ENCODE data around the gene MPRIP.
A peak's percentile ranks its signal among the peaks of the same experiment; 100 is the strongest.

MPRIP gene

DNA sequence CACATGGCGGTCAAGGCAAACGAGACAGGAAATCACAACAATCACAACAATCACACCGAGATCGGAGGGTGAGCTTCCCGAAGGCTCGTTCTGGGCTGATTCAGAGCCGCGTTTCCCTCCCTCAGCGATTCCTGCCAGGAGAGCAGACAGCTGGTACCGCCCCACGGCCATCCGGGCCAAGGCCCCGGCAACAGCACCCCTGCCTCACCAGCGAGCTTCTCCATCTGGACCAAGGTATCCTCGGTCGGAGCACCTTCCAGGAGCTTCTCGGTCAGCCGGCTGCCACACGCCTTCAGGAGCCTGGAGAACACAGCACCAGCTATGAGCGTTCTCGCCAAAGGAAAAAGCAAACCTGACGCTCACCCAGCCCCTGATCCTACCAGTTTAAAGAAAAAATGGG is 179.1 kb downstream of the MPRIP start:
- no peak for DNase-seq

DNA sequence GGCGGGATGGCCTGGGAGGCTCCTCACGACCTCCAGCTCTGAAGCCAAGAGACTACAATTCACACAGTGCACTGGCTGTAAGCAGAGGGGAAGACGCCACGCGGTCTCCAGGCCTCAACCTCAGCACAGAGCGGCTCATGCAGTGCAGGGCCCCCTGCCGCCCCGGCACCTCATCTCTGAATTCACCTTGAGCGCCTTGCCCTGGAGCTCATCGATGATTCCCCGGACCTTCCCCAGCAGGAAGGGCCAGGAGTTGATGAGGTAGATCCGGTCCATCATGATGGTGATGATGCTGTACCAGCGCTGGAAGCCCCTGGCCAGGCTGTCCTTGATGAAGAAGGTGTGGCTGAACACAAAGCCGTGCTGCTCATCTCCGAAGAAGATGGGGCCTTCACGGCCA is 181.5 kb downstream of the MPRIP start:
- no peak for DNase-seq

DNA sequence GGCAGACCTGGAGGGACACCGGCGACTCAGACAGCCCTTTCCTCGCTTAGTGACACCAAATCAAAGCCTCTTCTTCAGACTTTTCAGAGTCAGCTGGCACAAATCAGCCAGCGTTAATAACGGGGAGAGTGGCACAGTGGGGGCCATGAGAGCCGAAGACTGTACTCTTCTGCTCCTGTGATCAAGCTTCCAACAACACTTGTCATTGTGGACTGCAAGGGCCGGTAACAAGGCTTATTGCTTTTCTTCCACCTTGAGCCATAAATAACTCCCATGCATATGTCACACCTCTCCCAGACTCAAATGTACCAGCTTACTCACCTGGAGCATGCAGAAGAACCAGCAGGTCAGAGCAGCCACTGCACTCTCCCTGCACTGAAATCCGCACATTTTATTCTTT is 181.9 kb downstream of the MPRIP start:
- no peak for DNase-seq

DNA sequence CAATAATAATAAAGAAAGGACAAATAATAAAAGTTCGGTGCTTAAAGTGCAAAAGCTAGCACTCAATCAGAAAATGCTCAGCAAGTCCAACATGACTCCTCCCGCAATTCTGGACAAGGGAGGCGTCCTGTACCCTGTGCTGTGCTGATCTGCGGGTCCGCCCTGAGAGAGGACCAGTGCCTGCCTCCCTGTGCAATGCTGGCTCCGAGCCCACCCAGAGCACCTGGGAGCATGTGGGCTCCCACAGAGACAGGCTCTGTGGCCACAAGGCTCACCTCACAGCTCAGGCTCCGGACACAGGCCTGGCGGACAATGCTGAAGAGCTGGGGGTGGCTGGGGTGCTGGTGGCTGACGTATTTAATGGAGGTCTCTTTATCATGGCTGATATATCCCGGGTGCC is 183.6 kb downstream of the MPRIP start:
- no peak for DNase-seq

DNA sequence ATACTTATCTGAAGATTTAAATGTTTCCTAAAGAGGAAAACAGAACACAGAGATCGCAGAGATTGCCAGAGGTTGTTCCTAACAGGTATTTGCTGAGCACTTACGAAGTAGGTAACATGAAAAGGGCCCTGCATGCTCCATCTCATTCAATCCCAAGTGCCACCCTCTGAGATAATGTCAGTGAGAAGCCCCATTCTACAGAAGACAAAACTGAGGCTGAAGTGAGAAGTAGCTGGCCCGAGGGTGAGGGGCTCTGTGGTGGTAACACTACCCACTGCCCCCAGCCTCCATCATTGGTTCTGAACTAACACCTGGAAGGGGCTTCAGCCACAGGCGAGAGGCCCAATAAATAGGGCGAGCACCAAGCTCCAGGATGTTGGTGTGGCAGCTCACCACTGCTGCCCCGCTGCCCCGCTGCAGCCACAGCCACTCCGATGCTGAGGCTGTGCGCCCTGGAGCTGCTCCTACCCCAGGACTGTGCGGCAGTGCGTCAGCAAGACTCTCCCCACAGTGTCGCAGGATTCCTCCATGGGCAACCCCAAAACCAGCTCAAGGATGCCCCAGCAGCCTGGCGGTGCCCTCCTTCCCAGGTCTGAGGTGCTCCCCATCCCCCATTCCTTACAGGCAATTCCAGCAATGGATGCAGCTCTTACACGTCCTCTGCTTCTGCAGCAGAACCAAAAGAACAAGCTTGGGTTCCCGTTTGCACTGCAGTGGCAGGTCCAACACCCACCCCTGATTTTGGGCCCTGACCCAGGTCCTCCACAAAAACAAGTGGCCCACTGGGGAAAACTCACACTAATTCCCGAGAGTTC is 184.4 kb downstream of the MPRIP start:
- no peak for DNase-seq

DNA sequence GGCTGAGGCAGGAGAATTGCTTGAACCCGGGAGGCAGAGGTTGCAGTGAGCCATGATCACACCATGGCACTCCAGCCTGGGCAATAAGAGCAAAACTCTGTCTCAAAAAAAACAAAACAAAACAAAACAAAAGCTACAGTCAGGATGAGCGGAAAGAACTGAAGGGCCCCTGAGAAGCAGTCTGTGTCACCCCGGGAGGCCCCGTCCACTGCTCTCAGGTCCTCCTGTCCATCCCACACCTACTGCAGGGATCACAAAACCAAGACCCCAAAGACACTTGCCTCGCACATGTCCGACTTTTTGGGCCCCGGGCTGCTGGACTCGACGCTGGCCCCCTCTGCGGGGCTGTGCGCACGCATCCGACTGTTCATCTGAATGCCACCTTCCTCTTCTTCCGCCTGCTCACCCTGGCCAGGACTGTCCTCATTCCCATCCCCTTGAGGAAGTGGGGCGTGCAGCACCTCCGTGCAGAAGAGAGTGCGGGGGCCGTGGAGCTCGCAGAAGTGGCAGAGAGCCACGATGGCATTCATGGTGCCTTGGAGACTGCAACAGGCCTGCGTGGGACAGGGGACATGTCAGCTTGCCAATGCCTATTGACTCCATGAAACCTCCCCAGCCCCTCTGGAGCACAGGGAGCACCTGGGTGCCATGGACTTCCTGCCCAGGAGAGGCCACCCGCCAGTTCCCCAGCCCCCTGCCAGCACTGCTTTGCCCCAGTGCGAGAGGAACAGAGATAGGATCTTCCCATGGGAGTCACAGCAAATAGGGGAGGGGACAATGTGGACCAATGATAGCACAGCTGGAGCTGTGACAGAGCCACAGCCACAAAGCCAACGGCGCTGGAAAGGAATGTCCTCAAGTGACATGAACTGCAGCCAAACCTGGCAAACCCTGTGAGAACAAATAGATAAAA is 185.6 kb downstream of the MPRIP start:
- DNase-seq = no peak

DNA sequence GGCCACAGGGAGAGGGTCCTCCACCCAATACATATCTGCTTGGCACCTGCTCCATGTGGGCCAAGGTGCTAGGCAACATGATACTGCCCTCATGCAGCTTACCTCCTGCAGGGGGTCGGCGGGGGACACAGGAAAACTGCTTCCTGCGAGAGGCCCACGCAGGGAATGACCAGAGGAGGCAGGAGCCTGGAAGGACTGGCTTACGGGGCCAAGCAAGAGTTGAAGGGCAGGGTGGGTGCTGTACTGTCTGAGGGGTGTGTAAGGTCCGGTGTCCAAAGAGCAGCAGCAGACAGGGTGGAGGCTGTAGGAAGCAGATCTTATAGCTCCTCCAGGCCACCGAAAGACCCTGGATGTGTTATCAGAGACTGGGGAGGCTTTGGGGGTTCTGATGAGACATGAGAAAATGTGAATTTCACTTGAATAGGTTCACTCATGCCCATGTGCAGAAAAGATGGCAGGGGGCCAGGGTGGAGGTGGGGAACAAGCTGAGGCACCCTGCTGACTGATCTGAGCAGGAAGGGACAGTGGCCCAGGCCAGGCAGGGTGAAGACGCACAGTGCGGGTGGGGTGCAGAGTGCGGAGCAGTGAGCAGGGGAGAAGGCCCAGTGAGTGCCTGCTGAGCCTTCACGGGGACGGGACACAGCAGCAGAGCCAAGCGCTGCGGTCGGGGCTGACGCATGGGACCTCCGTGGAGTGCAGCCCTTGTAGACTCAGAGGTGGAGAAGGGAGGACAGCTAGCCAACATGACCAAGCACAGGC is 186.4 kb downstream of the MPRIP start:
- DNase-seq = no peak

DNA sequence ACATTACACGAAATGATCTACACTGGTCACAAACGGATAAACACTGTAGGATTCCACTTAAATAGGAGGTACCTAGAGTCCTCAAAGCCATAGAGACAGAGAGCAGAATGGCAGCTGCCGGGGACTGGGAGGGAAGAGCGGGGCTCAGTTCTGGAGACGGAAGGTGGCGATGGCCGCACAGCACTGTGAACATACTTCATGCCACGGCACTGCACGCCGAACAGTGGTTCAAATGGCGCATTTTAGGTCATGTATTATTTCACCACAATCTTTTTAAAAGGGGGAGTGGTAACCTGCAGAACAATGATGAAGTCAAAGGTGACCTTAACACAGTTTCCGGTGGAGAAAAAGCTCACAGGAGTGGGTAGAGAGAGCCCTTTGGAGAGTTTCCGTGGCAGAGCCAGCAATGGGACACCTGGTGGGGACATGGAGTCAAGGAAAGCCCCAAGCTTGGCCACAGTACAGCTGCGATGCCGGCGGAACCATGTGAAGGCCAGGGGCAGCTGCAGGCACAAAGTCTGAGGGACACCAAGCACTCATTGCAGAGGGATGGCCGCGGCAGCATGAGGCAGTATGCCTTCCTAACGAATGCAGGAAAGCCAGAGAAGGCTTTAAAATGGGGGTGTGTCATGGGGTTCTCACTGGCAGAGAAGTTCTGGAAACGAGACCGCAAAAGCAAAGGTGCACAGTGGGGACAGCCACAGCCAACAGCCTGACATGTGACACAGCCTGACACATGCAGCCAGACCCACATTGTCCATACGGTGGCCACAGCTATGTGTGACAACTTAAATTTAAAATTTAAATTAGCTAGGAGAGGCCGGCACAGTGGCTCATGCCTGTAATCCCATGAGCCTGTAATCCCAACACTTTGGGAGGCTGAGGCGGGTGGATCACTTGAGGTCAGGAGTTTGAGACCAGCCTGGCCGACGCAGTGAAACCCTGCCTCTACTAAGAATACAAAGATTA is 187.4 kb downstream of the MPRIP start:
- DNase-seq = no peak

DNA sequence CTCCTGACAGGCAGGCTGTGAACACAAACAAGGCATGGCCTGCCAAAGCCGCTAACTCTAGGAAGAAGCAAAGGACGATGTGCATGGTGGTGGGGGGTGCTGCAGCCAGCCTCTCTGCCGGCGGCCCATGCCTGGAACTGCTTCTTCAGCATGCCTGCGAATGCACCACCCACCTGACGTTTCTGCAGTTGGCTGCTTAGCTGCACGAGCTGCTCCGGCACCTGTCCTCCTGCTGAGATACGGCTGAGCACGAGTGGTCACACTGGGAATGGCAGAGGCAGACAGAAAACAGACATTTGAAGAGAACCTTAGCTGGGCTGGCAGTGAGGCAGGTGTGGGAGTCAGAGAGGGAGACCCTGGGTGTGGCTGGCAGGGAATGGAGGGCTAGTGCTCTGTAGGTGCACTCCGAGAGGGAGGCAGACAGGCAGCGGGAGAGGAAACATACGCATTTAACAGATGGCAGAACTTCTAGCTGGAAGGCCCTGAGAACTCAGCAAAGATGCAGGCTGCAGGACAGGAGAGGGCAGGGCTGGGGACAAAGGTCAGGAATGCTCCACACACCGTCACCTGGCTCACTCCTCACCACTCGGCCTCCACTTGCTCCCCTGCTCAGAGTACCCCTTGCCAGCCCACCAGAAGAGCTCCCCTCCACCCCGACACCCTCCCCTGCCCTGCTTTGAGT is 189.5 kb downstream of the MPRIP start:
- DNase-seq = no peak

DNA sequence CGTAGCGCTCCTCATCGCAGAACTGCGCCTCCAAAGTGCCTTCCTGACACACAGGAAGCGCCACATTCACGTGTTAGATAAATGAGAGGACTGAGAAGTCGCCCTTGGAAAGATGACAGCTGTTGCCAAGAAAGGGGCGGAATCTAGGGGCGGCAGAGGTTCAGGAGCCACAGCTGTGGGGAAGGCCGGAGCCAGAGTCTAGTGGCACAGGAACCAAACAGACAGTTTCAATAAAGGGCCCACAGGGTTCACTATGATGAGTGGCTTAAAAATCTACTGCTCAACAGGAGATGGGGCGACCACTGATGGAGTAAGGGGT is 190.0 kb downstream of the MPRIP start:
- no peak for DNase-seq

DNA sequence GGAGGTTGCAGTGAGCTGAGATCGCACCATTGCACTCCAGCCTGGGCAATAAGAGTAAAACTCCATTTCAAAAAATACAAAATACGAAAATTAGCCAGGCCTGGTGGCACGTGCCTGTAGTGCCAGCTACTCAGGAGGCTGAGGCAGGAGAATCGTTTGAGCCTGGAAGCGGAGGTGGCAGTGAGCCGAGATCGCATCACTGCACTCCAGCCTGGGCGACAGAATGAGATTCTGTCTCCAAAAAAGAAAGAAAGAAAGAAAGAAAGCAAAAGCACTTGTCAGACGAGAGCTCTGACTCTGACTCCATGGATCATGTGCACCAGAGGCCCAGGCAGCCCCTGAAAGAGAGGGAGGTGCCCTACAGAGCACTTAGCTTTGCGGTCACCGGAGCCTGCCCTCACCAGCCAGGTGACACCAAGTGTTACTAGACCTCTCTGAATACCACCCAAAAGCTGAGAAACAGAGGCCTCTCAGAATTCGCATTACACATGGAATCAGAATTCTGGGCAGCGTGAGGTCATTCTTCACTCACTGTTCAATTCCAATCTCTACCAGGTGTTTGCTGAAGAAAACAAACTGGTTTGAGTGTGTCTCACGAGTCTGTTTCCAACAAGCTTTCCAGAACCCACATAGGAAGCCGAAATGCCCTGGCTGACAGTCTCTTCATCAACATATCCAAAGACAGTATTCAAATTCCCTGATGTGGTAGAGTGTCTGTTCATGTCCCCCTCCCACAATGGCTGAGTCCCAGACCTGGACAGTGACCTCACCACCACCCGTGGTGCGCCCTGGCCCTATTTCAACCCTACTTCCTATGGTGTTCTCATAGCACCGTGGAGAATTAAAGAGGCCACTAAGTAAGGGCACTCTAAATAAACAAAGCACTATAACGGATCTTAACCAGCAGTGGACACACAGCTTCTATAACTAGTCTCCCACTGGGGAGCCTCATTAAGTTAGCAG is 193.2 kb downstream of the MPRIP start:
- DNase-seq = no peak

DNA sequence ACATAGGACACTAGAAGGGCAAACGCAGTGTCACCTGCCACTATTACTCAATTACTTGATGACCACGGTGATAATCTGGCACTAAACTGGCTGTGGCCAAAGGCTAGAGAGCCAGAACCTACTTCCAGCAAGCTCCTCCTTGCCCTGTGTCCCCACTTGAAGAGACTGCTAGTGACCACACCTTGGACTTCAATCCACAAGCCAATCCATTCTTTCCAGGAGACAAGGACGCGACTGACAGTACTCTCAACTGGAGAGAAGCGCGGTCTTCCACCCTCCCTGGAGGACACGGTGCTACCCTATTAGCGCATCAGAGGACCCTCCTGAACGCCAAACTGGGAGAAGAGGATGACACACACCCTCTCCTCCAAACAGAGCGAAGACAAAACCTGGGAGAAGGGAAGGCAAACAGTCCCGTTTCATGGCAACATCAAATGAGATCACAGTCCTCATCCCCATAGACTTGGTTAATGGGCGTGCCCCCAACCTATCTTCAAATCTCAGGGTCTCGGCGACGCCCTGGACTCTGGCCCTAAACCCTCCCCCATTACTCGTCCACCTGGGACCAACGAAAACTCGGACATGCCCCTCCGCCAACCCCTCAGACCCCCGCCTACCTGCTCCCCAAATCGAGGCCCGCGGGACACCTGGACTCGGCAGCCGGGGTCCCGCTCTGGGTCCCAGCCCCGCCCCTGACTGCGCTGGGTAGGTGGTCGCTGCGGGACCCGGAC is 194.2 kb downstream of the MPRIP start:
- DNase-seq = peak; percentile 9

DNA sequence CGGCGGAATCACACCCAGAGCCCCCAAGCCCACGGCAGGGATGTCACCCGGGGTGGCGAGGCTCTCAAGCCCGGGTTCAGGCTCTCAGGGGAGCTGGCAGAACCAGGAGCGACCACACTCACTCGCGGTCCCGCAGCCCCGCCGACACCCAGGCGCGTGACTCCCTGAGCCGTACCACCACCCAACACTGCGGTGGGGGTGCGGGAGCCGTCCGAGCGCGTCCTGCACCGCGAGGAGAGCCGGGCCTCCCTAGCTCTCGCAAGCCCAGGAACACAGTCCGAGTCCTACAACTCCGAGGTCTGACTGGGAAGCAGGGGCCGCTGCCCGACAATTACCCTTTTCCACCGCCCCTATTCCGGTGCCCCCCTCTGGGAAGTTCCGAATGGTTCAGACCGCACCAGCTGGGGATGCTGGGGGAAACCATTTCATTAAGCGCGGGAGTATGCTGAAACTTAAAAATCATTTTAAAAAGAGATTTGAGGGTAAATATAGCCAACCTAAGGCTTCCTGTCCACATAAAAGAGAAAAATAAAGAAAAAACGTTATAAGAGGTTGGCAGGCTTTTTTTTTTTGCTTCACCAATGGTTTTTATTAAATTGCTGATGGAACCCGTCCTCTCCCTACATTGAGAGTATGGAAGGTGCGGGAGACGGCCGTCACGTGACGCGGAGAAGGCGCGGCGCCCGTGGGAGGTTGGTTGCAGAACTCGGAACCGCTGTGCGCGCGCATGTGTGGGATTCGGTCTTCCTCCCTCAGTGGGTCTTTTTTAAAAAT is 195.0 kb downstream of the MPRIP start, which contains the start of gene FLCN:
Gene FLCN, minus strand, starts transcription at position 143 of the 774 bp plus-strand sequence. CDS start 9,031 bp downstream, outside the sequence.
- DNase-seq = peak; percentile 91

DNA sequence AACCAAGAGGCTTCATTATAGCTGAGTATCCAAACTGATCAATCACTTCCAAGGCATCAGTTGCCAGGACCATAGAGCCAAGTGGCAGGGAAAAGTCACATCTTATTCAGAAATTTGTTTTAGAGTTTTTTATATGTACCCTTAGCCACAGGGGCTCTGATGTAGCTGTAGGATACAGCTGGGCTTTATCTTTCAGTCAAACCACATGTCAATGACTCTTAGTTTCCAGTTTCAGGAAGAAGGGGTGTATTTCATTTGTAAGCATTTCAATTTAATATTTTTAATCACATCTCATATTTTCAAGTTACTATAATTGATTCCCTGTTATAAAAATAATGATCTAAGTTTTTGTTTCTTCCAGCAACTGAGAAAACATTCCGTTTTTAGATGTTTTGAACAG is 197.6 kb downstream of the MPRIP start:
- DNase-seq = no peak

DNA sequence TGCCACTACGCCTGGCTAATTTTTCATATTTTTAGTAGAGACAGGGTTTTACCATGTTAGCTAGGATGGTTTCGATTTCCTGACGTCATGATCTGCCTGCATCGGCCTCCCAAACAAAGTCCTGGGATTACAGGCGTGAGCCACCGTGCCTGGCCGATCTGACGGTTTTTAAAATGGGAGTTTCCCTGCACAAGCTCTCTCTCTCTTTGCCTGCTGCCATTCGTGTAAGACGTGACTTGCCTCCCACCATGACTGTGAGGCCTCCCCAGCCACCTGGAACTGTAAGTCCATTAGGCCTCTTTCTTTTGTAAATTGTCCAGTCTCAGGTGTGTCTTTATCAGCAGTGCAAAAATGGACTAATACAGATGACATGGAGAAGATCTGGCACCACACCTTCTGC is 199.4 kb downstream of the MPRIP start:
- no peak for DNase-seq

DNA sequence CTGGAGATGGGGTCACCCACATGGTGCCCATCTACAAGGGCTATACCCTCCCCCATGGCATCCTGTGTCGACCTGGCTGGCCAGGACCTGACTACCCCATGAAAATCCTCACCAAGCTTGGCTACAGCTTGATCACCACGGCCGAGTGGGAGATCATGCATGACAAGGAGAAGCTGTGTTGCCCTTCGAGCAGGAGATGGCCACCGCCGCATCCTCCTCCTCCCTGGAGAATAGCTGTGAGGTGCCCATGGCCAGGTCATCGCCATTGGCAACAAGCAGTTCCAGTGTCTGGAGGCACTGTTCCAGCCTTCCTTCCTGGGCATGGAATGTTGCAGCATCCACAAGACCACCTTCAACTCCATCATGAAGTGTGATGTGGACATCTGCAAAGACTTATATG is 200.0 kb downstream of the MPRIP start:
- no peak for DNase-seq
